B cell (primary cell): ENCODE data around the gene SMARCE1. TPM values are rescaled to one million over a fixed set of nuclear protein-coding genes. Genes with fewer than 3 reads are reported as not detected.
A peak's percentile ranks its signal among the peaks of the same experiment; 100 is the strongest.
"Not testable (repeated sequence)": the region's sequence is repeated elsewhere in the genome, so short reads cannot be mapped to it uniquely, and the experiment has no call there.

Source experiments
- ATAC-seq: fragments of 200-7000 bp; cut with Tn5 transposase; one replicate; pipeline ENCODE4 v1.10.0; 2021; ENCODE audit warnings: low read depth, mild to moderate bottlenecking, moderate number of reproducible peaks, moderate library complexity
- CTCF ChIA-PET: fragments of 350-600 bp; sonication (Branson Sonifier 250); formaldehyde crosslinking; loops from one replicate; lab custom pipeline; 2021; ENCODE audit warnings: antibody characterized with exemption, inconsistent platforms; lab: Charles Lee
- POLR2A ChIA-PET: fragments of 350-600 bp; sonication (Branson Sonifier 250); formaldehyde crosslinking; loops from one replicate; lab custom pipeline; 2021; ENCODE audit warnings: antibody characterized with exemption; lab: Charles Lee
- DNase-seq: peaks from one replicate; pipeline ENCODE4 v3.0.0; 2013
- H2AFZ ChIP-seq: 2 replicates; pipeline ENCODE4 v1.6.1; 2012; ENCODE audit warnings: mild to moderate bottlenecking, low read depth, low read length; ENCODE audit not compliant: insufficient read depth, poor library complexity, severe bottlenecking
- H3K27ac ChIP-seq, 2 donors: 1 replicate in 1 of 2; 2 replicates in 1 of 2; pipeline ENCODE4 v1.5.1; 2012 to 2013; ENCODE audit warnings: low read length in 2 of 2, mild to moderate bottlenecking in 2 of 2, moderate library complexity in 1 of 2
- H3K27me3 ChIP-seq, 4 experiments: fragments of 200-600 bp in 1 of 4; sonication (generic) in 1 of 4; replicated peaks in 1 of 4; 1 replicate in 2 of 4; 2 replicates in 2 of 4; pipeline versions ENCODE4 v1.6.1 to v1.7.0; 2013 to 2016; ENCODE audit warnings: low read length in 3 of 4, mild to moderate bottlenecking in 2 of 4, mixed read lengths in 1 of 4, moderate library complexity in 1 of 4; ENCODE audit not compliant: insufficient read depth in 4 of 4, control insufficient read depth in 3 of 4; ENCODE audit errors: control extremely low read depth in 1 of 4
- H3K36me3 ChIP-seq, 2 experiments: replicated peaks in 1 of 2; 1 replicate in 1 of 2; 2 replicates in 1 of 2; pipeline versions ENCODE4 v1.6.1 to v1.7.1; 2013; ENCODE audit warnings: low read length in 1 of 2; ENCODE audit not compliant: insufficient read depth in 2 of 2, control insufficient read depth in 1 of 2; ENCODE audit errors: control extremely low read depth in 1 of 2, extremely low read depth in 1 of 2
- H3K4me1 ChIP-seq, 2 donors: fragments of 200-600 bp in 1 of 2; sonication (generic) in 1 of 2; 1 replicate in 1 of 2; 2 replicates in 1 of 2; pipeline versions ENCODE4 v1.5.1 to v1.6.1; 2013 to 2017; ENCODE audit warnings: low read length in 2 of 2; ENCODE audit not compliant: control insufficient read depth in 2 of 2, insufficient read depth in 2 of 2
- H3K4me2 ChIP-seq: replicated peaks from 2 replicates; pipeline ENCODE3; 2012; ENCODE audit warnings: mild to moderate bottlenecking, low read depth, low read length; ENCODE audit not compliant: poor library complexity, severe bottlenecking
- H3K4me3 ChIP-seq, 5 experiments: fragments of 200-600 bp in 1 of 5; sonication (generic) in 1 of 5; 1 replicate in 3 of 5; 2 replicates in 2 of 5; pipeline versions ENCODE4 v1.5.1 to v1.7.0; 2011 to 2016; ENCODE audit warnings: low read length in 4 of 5, mild to moderate bottlenecking in 4 of 5, low read depth in 2 of 5, control low read depth in 1 of 5, moderate library complexity in 1 of 5; ENCODE audit not compliant: insufficient read depth in 1 of 5; ENCODE audit errors: control extremely low read depth in 1 of 5, extremely low read depth in 1 of 5
- H3K79me2 ChIP-seq: fragments of 200-600 bp; sonication (generic); one replicate; pipeline ENCODE4 v1.6.0; 2016; ENCODE audit warnings: low read length; ENCODE audit not compliant: control insufficient read depth, insufficient read depth
- H3K9ac ChIP-seq: fragments of 200-600 bp; sonication (generic); 2 replicates; pipeline ENCODE4 v1.6.1; 2017; ENCODE audit warnings: mild to moderate bottlenecking, low read length, moderate library complexity
- H3K9me3 ChIP-seq, 3 donors: one replicate each; pipeline versions ENCODE4 v1.6.1 to v1.7.1; 2013; ENCODE audit warnings: low read length in 2 of 3; ENCODE audit not compliant: control insufficient read depth in 2 of 3, insufficient read depth in 1 of 3; ENCODE audit errors: control extremely low read depth in 1 of 3
- H4K20me1 ChIP-seq: 2 replicates; pipeline ENCODE4 v1.6.0; 2012; ENCODE audit warnings: mild to moderate bottlenecking, low read length; ENCODE audit not compliant: insufficient read depth, control insufficient read depth, poor library complexity, severe bottlenecking
- H3K27ac Mint-ChIP-seq: one replicate; pipeline ENCODE4 v1.8.0; 2021; ENCODE audit warnings: mixed read lengths
- H3K27me3 Mint-ChIP-seq: one replicate; pipeline ENCODE4 v1.8.0; 2021; ENCODE audit warnings: mixed read lengths
- H3K4me1 Mint-ChIP-seq: one replicate; pipeline ENCODE4 v1.8.0; 2021; ENCODE audit warnings: mixed read lengths
- H3K4me3 Mint-ChIP-seq: one replicate; pipeline ENCODE4 v1.8.0; 2021; ENCODE audit warnings: mixed read lengths
- H3K9me3 Mint-ChIP-seq: one replicate; pipeline ENCODE4 v1.8.0; 2022; ENCODE audit warnings: mixed read lengths; ENCODE audit not compliant: insufficient read depth
- CTCF ChIP-seq: fragments of 200-600 bp; IDR thresholded peaks from one replicate; pipeline ENCODE4 v1.8.0; 2022; ENCODE audit warnings: antibody characterized with exemption, mild to moderate bottlenecking
- EZH2 ChIP-seq: IDR thresholded peaks from 2 replicates; pipeline ENCODE4 v1.6.1; 2012; ENCODE audit warnings: borderline replicate concordance, low read depth, mild to moderate bottlenecking, moderate library complexity, low read length; ENCODE audit not compliant: insufficient read depth, poor library complexity, severe bottlenecking
- WGBS: methylation state at CpG from one replicate; pipeline ENCODE4 v1.1.5; 2013; ENCODE audit warnings: missing lambda C conversion rate; ENCODE audit not compliant: insufficient coverage; 5-methylcytosine and 5-hydroxymethylcytosine counted together
- intact Hi-C: fragments of 100-400 bp; cut with micrococcal nuclease; formaldehyde crosslinking; loops from one replicate; pipeline ENCODE4 v1.10.0; 2022
- polyA plus RNA-seq: library from polyadenylated mRNA; depleted of rRNA; stranded (reverse); fragments of >200 nt; gene quantifications from 2 replicates; pipeline ENCODE4 v1.2.3, GENCODE V29; 2012
- total RNA-seq, 2 donors: library from RNA; stranded (reverse); fragments of 120-200 nt in 1 of 2; gene quantifications; 1 replicate in 1 of 2; 2 replicates in 1 of 2; pipeline versions ENCODE4 v1.2.3 to v1.2.4, GENCODE V29; 2013 to 2022

SMARCE1 gene
- total and polyA plus RNA-seq, 2 donors (not counting 1 experiment from before 2014, with no cell fraction given), result 19.9 to 128 TPM

- no peak overlapping the region for H3K4me3 ChIP-seq
- peaks cover 49 to 52% of the 10 kb centered on the region in 2 donors for H3K4me1 ChIP-seq
- H3K27ac ChIP-seq, result no peak overlapping the region
- no peaks in the 10 kb centered on the region for H4K20me1 ChIP-seq
- intact Hi-C loops, result no loop called here
- H3K9me3 ChIP-seq, result peaks cover 0 to 3% (median 0%) of the 10 kb centered on the region in 3 donors
- Mint-ChIP-seq H3K4me1 (peaks cover 62% of the 10 kb centered on the region), H3K4me3 (no peak overlapping the region), H3K9me3 (peaks cover 2% of the 10 kb centered on the region), H3K27me3 (no peaks in the 10 kb centered on the region), H3K27ac (no peak overlapping the region)
- H3K9ac ChIP-seq, result no peak overlapping the region
- H3K27me3 ChIP-seq, result no peaks in the 10 kb centered on the region
- no peak overlapping the region for H2AFZ ChIP-seq
- no peaks in the 10 kb centered on the region for H3K36me3 ChIP-seq
- POLR2A ChIA-PET, result interaction anchor here (0.7 to 1.5 kb wide), 3 partner anchors 8 to 26 kb away, joined by 3 read pairs; no protein-coding TSS in a partner anchor
- peak overlapping the region; percentile 40 for H3K4me2 ChIP-seq
- WGBS, result 100% methylated on average over 3 of the region's 3 CpGs
- TF ChIP-seq CTCF (no peak), EZH2 (no peak)
- CTCF ChIA-PET, result interaction anchor here (0.8 to 5.0 kb wide), 7 partner anchors 9 to 79 kb away, joined by 3 to 29 read pairs (median 4); no protein-coding TSS in a partner anchor
- ATAC-seq (no peak), DNase-seq (no peak)
- H3K79me2 ChIP-seq, result peaks cover 6% of the 10 kb centered on the region
Observed at GRCh38 chr17:40590742-40591141, 56.9 kb downstream of the SMARCE1 start.

GRCh38 chr17:40588552-40588951 lies 59.1 kb downstream of the SMARCE1 start:
- H3K36me3 ChIP-seq, result no peaks in the 10 kb centered on the region
- H3K27ac ChIP-seq, result no peak overlapping the region
- ChIA-PET CTCF (interaction anchor here (1.1 to 5.0 kb wide), 4 partner anchors 26 to 55 kb away, joined by 3 to 29 read pairs (median 5); no protein-coding TSS in a partner anchor), POLR2A (no interaction called here)
- no peak overlapping the region for H2AFZ ChIP-seq
- peaks cover 6% of the 10 kb centered on the region for H3K79me2 ChIP-seq
- H3K4me3 ChIP-seq, result no peak overlapping the region
- H3K4me1 ChIP-seq, result peaks cover 48 to 54% of the 10 kb centered on the region in 2 donors
- Mint-ChIP-seq H3K9me3 (peaks cover 6% of the 10 kb centered on the region), H3K4me1 (peaks cover 67% of the 10 kb centered on the region), H3K4me3 (no peak overlapping the region), H3K27me3 (no peaks in the 10 kb centered on the region), H3K27ac (peak overlapping the region; percentile 41)
- no peak for ATAC-seq
- no peak for DNase-seq
- no peak for TF ChIP-seq EZH2
- TF ChIP-seq CTCF, result no peak
- intact Hi-C loops, result no loop called here
- no peak overlapping the region for H3K4me2 ChIP-seq
- WGBS, result 80% methylated on average over 2 of the region's 2 CpGs
- H4K20me1 ChIP-seq, result no peaks in the 10 kb centered on the region
- no peaks in the 10 kb centered on the region for H3K27me3 ChIP-seq
- no peak overlapping the region for H3K9ac ChIP-seq
- peaks cover 0 to 6% (median 3%) of the 10 kb centered on the region in 3 donors for H3K9me3 ChIP-seq

- ChIA-PET CTCF (interaction anchor here (0.7 to 5.0 kb wide), 4 partner anchors 9 to 29 kb away, joined by 3 to 29 read pairs (median 6); no protein-coding TSS in a partner anchor), POLR2A (interaction anchor here (1.0 to 1.1 kb wide), 2 partner anchors 10 to 23 kb away, joined by 4 to 11 read pairs; no protein-coding TSS in a partner anchor)
- Mint-ChIP-seq H3K4me1 (peaks cover 85% of the 10 kb centered on the region), H3K27ac (peak overlapping the region; percentile 69), H3K4me3 (peak overlapping the region; percentile 37)
- H3K27me3 Mint-ChIP-seq, H4K20me1 ChIP-seq, ATAC-seq, H3K9ac ChIP-seq, H3K9me3 ChIP-seq, H3K36me3 ChIP-seq, H3K9me3 Mint-ChIP-seq, H2AFZ ChIP-seq, H3K79me2 ChIP-seq, H3K27me3 ChIP-seq: not testable (repeated sequence)
- DNase-seq, result peak; percentile 44
- H3K4me2 ChIP-seq, result peak overlapping the region; percentile 53
- intact Hi-C loops, result loop anchor here (1.0 kb wide), 1 partner anchor 10 kb away; no protein-coding TSS in a partner anchor
- H3K4me1 ChIP-seq, result peaks cover 68 to 73% of the 10 kb centered on the region in 2 donors
- WGBS, result 0% methylated on average over 1 of the region's 3 CpGs
- peak overlapping the region in 1 of 5 experiments; percentile 1 for H3K4me3 ChIP-seq
- peak overlapping the region; percentile 59 to 81 for H3K27ac ChIP-seq
Observed at GRCh38 chr17:40586264-40586663, 61.4 kb downstream of the SMARCE1 start.
